GM18517 (cell line): ENCODE results near the gene GPR141.

Experiments used
- ATAC-seq: cut with Tn5 transposase; IDR thresholded peaks from one replicate; pipeline ENCODE4 v1.9.1; 2021; ENCODE audit warnings: mild to moderate bottlenecking, moderate library complexity; ENCODE audit not compliant: unreplicated experiment

GPR141 gene

GRCh38 chr7:37781156-37781555, 97.6 kb downstream of the GPR141 start:
- ATAC-seq, result no peak

- ATAC-seq, result no peak
Observed at GRCh38 chr7:37782166-37782565, 98.6 kb downstream of the GPR141 start.

- ATAC-seq, result no peak
Observed at GRCh38 chr7:37784015-37784414, 100.4 kb downstream of the GPR141 start.

GRCh38 chr7:37786741-37787569, 103.4 kb downstream of the GPR141 start:
- ATAC-seq, result peak; percentile 85
